GM19468 (cell line): ENCODE measurements around the gene CENATAC.
"Not testable (repeated sequence)": the region's sequence is repeated elsewhere in the genome, so short reads cannot be mapped to it uniquely, and the experiment has no call there.

Experiments
- ATAC-seq: cut with Tn5 transposase; IDR thresholded peaks from one replicate; pipeline ENCODE4 v1.9.1; 2021; ENCODE audit warnings: mild to moderate bottlenecking, moderate library complexity, moderate number of reproducible peaks; ENCODE audit not compliant: unreplicated experiment; ENCODE audit errors: extremely low read depth

CENATAC gene

GRCh38 chr11:119025541-119025940 is 27.6 kb downstream of the CENATAC start:
- ATAC-seq, result no peak

GRCh38 chr11:119025978-119026766 is 28.2 kb downstream of the CENATAC start:
- ATAC-seq, result no peak

- no peak for ATAC-seq
Observed at GRCh38 chr11:119026970-119027369, 29.0 kb downstream of the CENATAC start.

- ATAC-seq, result no peak
Observed at GRCh38 chr11:119027561-119028345, 29.8 kb downstream of the CENATAC start.

- no peak for ATAC-seq
Observed at GRCh38 chr11:119028346-119029068, 30.6 kb downstream of the CENATAC start.

- no peak for ATAC-seq
Observed at GRCh38 chr11:119029069-119029339, 31.1 kb downstream of the CENATAC start.

- ATAC-seq, result no peak
Observed at GRCh38 chr11:119029340-119030028, 31.5 kb downstream of the CENATAC start.

- no peak for ATAC-seq
Observed at GRCh38 chr11:119030029-119030328, 32.0 kb downstream of the CENATAC start.

GRCh38 chr11:119030329-119031047 is 32.5 kb downstream of the CENATAC start, which contains the start of gene SLC37A4:
TSS of gene SLC37A4 (minus strand) at chr11:119030877.
- peak; percentile 96 for ATAC-seq

GRCh38 chr11:119031912-119032280 is 34.0 kb downstream of the CENATAC start:
- no peak for ATAC-seq

GRCh38 chr11:119033421-119033820 is 35.5 kb downstream of the CENATAC start:
- not testable (repeated sequence) for ATAC-seq

GRCh38 chr11:119034813-119035212 is 36.9 kb downstream of the CENATAC start:
- no peak for ATAC-seq

- ATAC-seq, result no peak
Observed at GRCh38 chr11:119038884-119039283, 40.9 kb downstream of the CENATAC start.

GRCh38 chr11:119039471-119039870 is 41.5 kb downstream of the CENATAC start:
- not testable (repeated sequence) for ATAC-seq

GRCh38 chr11:119041821-119042514 is 44.0 kb downstream of the CENATAC start:
- no peak for ATAC-seq

GRCh38 chr11:119042927-119043326 is 45.0 kb downstream of the CENATAC start:
- ATAC-seq, result no peak

GRCh38 chr11:119044708-119045107 is 46.8 kb downstream of the CENATAC start:
- ATAC-seq, result no peak

GRCh38 chr11:119046489-119046888 is 48.6 kb downstream of the CENATAC start:
- ATAC-seq, result no peak

- no peak for ATAC-seq
Observed at GRCh38 chr11:119047205-119047604, 49.3 kb downstream of the CENATAC start.
